Gastroesophageal sphincter (tissue), 4 donors: ENCODE data around the gene CAPN8. TPM values are rescaled to one million over a fixed set of nuclear protein-coding genes. Genes with fewer than 3 reads are reported as not detected.

Experiments used
- ATAC-seq: fragments of 150-250 bp; one replicate; pipeline ENCODE4 v1.9.1; 2016; ENCODE audit warnings: mild to moderate bottlenecking, moderate library complexity
- H3K27ac ChIP-seq, 4 donors: fragments of 200-600 bp; sonication (generic) in 3 of 4; 1 replicate in 3 of 4; 2 replicates in 1 of 4; pipeline ENCODE4 v1.5.1; 2016 to 2019
- H3K27me3 ChIP-seq: fragments of 200-600 bp; sonication (generic); one replicate; pipeline ENCODE4 v1.5.1; 2019
- H3K36me3 ChIP-seq, 2 donors: fragments of 200-600 bp; sonication (generic); one replicate each; pipeline ENCODE4 v1.5.1; 2019; ENCODE audit warnings: control low read depth in 1 of 2
- H3K4me1 ChIP-seq, 3 donors: fragments of 200-600 bp; sonication (generic); 1 replicate in 2 of 3; 2 replicates in 1 of 3; pipeline ENCODE4 v1.5.1; 2016 to 2019; ENCODE audit warnings: control low read depth in 2 of 3
- H3K4me3 ChIP-seq, 2 donors: fragments of 200-600 bp; sonication (generic); one replicate each; pipeline ENCODE4 v1.5.1; 2019; ENCODE audit warnings: mild to moderate bottlenecking in 1 of 2, moderate library complexity in 1 of 2
- H3K9me3 ChIP-seq, 3 donors: fragments of 200-600 bp; sonication (generic); one replicate each; pipeline ENCODE4 v1.5.1; 2017 to 2019; ENCODE audit warnings: control low read depth in 2 of 3
- CTCF ChIP-seq, 4 experiments: fragments of 200-600 bp in 2 of 4; fragments of 450-650 bp in 2 of 4; sonication (generic) in 1 of 4; IDR thresholded peaks; one replicate each; pipeline ENCODE4 v1.5.1; 2017 to 2019; ENCODE audit warnings: antibody characterized with exemption in 4 of 4, mild to moderate bottlenecking in 2 of 4, moderate library complexity in 2 of 4
- EP300 ChIP-seq: sonication (generic); formaldehyde crosslinking; IDR thresholded peaks from one replicate; pipeline ENCODE4 v1.6.1; 2017; ENCODE audit warnings: antibody characterized with exemption, mild to moderate bottlenecking
- POLR2A ChIP-seq, 2 donors: fragments of 450-650 bp; IDR thresholded peaks; one replicate each; pipeline ENCODE4 v1.6.1; 2017; ENCODE audit warnings: antibody characterized with exemption in 2 of 2, mild to moderate bottlenecking in 2 of 2, moderate library complexity in 1 of 2
- POLR2AphosphoS5 ChIP-seq: sonication (generic); formaldehyde crosslinking; IDR thresholded peaks from one replicate; pipeline ENCODE4 v1.6.1; 2017; ENCODE audit warnings: antibody characterized with exemption
- WGBS, 2 donors: methylation state at CpG; one replicate each; pipeline ENCODE4 v1.1.5; 2018; ENCODE audit warnings: low coverage in 1 of 2; 5-methylcytosine and 5-hydroxymethylcytosine counted together
- total RNA-seq, 4 donors: library from RNA; depleted of rRNA; stranded (reverse); fragments of >200 nt; gene quantifications; one replicate each; pipeline ENCODE4 v1.1.0, GENCODE V29; 2016

Gene CAPN8
- total RNA-seq, 4 donors from 2014 or later = 0.45 TPM; not detected in 3

DNA sequence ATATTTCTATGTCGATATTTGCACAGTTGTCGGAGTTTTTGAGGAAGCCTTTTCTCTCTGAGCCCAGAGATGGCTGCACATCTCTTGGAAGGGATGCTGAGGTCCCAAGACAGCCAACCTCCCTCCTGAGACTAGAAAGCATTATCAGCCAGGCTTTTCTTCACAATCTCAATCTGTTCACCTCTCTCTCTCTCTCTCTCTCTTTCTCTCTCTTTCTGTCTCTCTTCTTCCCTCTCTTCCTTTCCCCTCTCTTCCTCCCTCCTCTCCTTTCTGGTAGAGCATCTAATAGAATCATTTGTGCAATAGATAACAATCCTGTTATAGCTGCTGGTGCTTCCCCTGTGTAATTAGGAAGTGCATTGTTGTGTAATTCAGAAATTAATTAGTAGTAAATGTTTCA is 131.8 kb downstream of the CAPN8 start:
- H3K4me3 ChIP-seq = no peak overlapping the region
- 49 to 83% methylated on average over 2 of the region's 2 CpGs for WGBS, 2 donors
- no peaks in the 10 kb centered on the region for H3K27me3 ChIP-seq
- no peaks in the 10 kb centered on the region for H3K9me3 ChIP-seq
- no peak for TF ChIP-seq POLR2A (IDR thresholded peaks at IDR 0.05)
- ATAC-seq = no peak
- no peaks in the 10 kb centered on the region for H3K4me1 ChIP-seq
- no peak overlapping the region for H3K27ac ChIP-seq
- no peaks in the 10 kb centered on the region for H3K36me3 ChIP-seq

DNA sequence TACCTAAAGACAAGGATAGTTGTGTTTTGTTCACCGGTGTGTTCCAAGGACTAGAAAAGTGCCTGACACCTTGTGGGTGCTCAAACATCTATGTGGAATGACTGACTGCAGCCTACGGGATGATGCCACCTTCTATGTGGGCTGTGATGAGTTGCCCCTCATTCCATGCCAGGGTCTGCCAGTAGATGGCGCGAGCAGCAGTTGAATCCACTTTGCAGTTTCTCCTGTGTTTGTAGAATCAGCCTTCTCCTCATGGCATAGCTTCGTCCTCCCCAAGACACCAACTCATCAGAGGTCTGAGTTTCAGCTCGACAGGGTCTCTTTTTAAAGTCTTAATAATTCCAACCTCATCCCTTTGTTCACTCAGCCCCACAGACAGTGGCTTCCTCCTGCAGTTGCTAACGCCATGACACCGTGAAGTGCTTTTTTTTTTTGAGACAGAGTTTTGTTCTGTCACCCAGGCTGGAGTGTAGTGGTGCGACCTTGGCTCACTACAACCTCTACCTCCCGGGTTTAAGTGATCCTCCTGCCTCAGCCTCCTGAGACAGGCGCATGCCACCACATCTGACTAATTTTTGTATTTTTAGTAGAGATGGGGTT is 133.7 kb downstream of the CAPN8 start:
- 62 to 64% methylated on average over 7 to 9 of the region's 11 CpGs for WGBS, 2 donors
- Histone ChIP-seq H3K4me1 (no peaks in the 10 kb centered on the region), H3K9me3 (peaks cover 0 to 14% (median 0%) of the 10 kb centered on the region in 3 donors), H3K27ac (no peak overlapping the region), H3K27me3 (no peaks in the 10 kb centered on the region), H3K4me3 (no peak overlapping the region), H3K36me3 (no peaks in the 10 kb centered on the region)
- TF ChIP-seq POLR2A (IDR thresholded peaks at IDR 0.05) = no peak
- peak in 1 of 4 experiments; percentile 39 for TF ChIP-seq CTCF (IDR thresholded peaks at IDR 0.05)
- no peak for ATAC-seq

DNA sequence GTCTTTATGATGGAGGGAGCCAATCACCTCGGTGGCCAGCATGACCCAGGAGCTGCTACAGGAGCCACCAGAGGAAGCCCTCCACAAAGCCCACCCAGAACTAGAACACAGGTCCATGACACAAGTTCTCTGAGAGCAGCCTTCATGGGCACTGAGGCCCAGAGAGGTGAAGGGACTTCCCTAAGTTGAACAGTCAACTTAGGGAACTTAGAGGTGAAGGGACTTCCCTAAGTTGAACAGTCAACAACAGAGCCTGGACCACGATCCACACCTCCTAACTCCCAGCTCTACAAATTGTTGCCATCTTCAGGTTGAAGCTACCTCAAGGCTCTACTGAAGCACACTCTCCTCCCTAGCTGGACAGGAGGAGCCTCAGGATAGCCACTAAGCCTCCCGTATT is 139.5 kb downstream of the CAPN8 start:
- Histone ChIP-seq H3K4me1 (no peaks in the 10 kb centered on the region), H3K4me3 (no peak overlapping the region), H3K27ac (no peak overlapping the region), H3K27me3 (no peaks in the 10 kb centered on the region), H3K9me3 (peaks cover 0 to 19% (median 0%) of the 10 kb centered on the region in 3 donors), H3K36me3 (no peaks in the 10 kb centered on the region)
- TF ChIP-seq POLR2A (IDR thresholded peaks at IDR 0.05) (no peak), CTCF (IDR thresholded peaks at IDR 0.05) (no peak), POLR2AphosphoS5 (no peak), EP300 (no peak)
- 60 to 100% methylated on average over 1 of the region's 3 CpGs for WGBS, 2 donors
- ATAC-seq = no peak

GRCh38 chr1:223525546-223525945 is 140.0 kb downstream of the CAPN8 start:
- no peaks in the 10 kb centered on the region for H3K4me1 ChIP-seq
- peaks cover 0 to 19% (median 0%) of the 10 kb centered on the region in 3 donors for H3K9me3 ChIP-seq
- no peaks in the 10 kb centered on the region for H3K27me3 ChIP-seq
- H3K27ac ChIP-seq = no peak overlapping the region
- no peaks in the 10 kb centered on the region for H3K36me3 ChIP-seq
- 74 to 77% methylated on average over 2 to 3 of the region's 3 CpGs for WGBS, 2 donors
- ATAC-seq = no peak
- no peak for TF ChIP-seq CTCF (IDR thresholded peaks at IDR 0.05)
- no peak for TF ChIP-seq EP300
- TF ChIP-seq POLR2AphosphoS5 = no peak
- H3K4me3 ChIP-seq = no peak overlapping the region

- Histone ChIP-seq H3K36me3 (no peaks in the 10 kb centered on the region), H3K4me1 (no peaks in the 10 kb centered on the region), H3K9me3 (peaks cover 0 to 19% (median 0%) of the 10 kb centered on the region in 3 donors), H3K27me3 (no peaks in the 10 kb centered on the region), H3K27ac (no peak overlapping the region), H3K4me3 (no peak overlapping the region)
- TF ChIP-seq EP300 (no peak), POLR2AphosphoS5 (no peak), POLR2A (IDR thresholded peaks at IDR 0.05) (no peak), CTCF (IDR thresholded peaks at IDR 0.05) (no peak)
- ATAC-seq = no peak
- WGBS, 2 donors = 44 to 74% methylated on average over 4 of the region's 4 CpGs
These were observed 140.5 kb downstream of the CAPN8 start for GRCh38 chr1:223524930-223525451.
